ENCODE results near the gene CALML4. TPM values are rescaled to one million over a fixed set of nuclear protein-coding genes. Genes with fewer than 3 reads are reported as not detected.

Gene CALML4
- total RNA-seq, 1 donor from 2014 or later, result 0.91 TPM

DNA sequence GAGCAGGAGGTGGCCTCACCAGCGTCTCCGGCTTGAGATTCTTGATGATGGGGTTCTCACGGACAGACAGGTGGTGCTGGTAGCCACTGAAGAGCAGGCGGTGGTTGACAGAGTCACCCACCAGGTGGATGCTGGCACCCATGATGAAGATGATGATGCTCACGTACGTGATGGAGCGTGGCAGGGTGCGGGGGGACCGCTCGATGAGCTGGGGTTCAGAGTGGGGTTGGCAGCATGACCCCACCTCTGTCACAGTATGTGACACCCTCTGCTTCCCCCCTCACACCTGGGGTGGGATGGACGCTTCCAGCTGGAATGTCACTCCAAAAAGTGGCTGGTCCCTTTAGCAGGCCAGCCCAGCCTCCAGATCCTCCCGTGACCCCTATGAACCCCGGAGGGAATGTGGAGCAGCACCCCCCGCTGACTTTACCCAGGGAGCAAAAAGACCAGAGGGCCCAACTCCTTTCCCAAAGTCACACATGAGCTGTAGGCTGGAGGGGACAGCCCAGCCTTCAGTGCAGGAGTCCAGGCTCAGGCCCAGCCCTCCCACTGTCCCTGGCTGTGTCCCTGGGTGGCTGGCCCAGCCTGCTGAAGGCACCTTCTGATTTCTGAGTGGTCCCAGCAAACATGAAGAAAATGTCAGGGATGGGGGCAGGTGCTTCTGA, 6.7 kb upstream of the CALML4 start:
- DNase-seq (ENCODE audit: low read depth), result no peak
- Histone ChIP-seq H3K36me3 (ENCODE audit: insufficient read depth, low read length) (no peaks in the 10 kb centered on the region), H3K27ac (ENCODE audit: low read depth, low read length) (no peak overlapping the region), H2AFZ (ENCODE audit: low read depth, low read length) (no peak overlapping the region), H3K4me3 (ENCODE audit: insufficient read depth, low read depth, low read length) (no peak overlapping the region), H4K20me1 (ENCODE audit: insufficient read depth, low read length) (peaks cover 37% of the 10 kb centered on the region), H3K4me2 (ENCODE audit: low read length) (no peak overlapping the region), H3K79me2 (ENCODE audit: insufficient read depth, low read length) (peaks cover 13% of the 10 kb centered on the region), H3K4me1 (ENCODE audit: insufficient read depth, low read length) (peaks cover 13% of the 10 kb centered on the region), H3K9ac (ENCODE audit: low read length) (no peak overlapping the region), H3K27me3 (ENCODE audit: insufficient read depth, low read length) (no peaks in the 10 kb centered on the region), H3K9me3 (ENCODE audit: insufficient read depth, low read depth, low read length) (no peaks in the 10 kb centered on the region)
- Mint-ChIP-seq H3K36me3 (ENCODE audit: low read depth, unreplicated experiment) (peaks cover 8% of the 10 kb centered on the region), H3K27ac (ENCODE audit: unreplicated experiment) (no peak overlapping the region), H3K9me3 (ENCODE audit: unreplicated experiment) (no peaks in the 10 kb centered on the region), H3K4me1 (ENCODE audit: low read depth, unreplicated experiment) (peaks cover 3% of the 10 kb centered on the region), H3K4me3 (ENCODE audit: unreplicated experiment) (no peak overlapping the region), H3K27me3 (ENCODE audit: low read depth, unreplicated experiment) (no peaks in the 10 kb centered on the region)
- FAIRE-seq, result no peak
- TF ChIP-seq, protein P1, sequence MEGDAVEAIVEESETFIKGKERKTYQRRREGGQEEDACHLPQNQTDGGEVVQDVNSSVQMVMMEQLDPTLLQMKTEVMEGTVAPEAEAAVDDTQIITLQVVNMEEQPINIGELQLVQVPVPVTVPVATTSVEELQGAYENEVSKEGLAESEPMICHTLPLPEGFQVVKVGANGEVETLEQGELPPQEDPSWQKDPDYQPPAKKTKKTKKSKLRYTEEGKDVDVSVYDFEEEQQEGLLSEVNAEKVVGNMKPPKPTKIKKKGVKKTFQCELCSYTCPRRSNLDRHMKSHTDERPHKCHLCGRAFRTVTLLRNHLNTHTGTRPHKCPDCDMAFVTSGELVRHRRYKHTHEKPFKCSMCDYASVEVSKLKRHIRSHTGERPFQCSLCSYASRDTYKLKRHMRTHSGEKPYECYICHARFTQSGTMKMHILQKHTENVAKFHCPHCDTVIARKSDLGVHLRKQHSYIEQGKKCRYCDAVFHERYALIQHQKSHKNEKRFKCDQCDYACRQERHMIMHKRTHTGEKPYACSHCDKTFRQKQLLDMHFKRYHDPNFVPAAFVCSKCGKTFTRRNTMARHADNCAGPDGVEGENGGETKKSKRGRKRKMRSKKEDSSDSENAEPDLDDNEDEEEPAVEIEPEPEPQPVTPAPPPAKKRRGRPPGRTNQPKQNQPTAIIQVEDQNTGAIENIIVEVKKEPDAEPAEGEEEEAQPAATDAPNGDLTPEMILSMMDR (IDR thresholded peaks at IDR 0.05; ENCODE audit: insufficient read depth, low read depth, low read length), result no peak
- no peak for TF ChIP-seq EZH2 (IDR thresholded peaks at IDR 0.05; ENCODE audit: insufficient read depth, low read length)

- TF ChIP-seq, protein P1 (IDR thresholded peaks at IDR 0.05; ENCODE audit: insufficient read depth, low read depth, low read length), result peak; percentile 56
- no peak for TF ChIP-seq EZH2 (IDR thresholded peaks at IDR 0.05; ENCODE audit: insufficient read depth, low read length)
- Mint-ChIP-seq H3K27me3 (ENCODE audit: low read depth, unreplicated experiment) (no peaks in the 10 kb centered on the region), H3K4me1 (ENCODE audit: low read depth, unreplicated experiment) (peaks cover 3% of the 10 kb centered on the region), H3K36me3 (ENCODE audit: low read depth, unreplicated experiment) (peaks cover 4% of the 10 kb centered on the region), H3K4me3 (ENCODE audit: unreplicated experiment) (no peak overlapping the region), H3K9me3 (ENCODE audit: unreplicated experiment) (no peaks in the 10 kb centered on the region), H3K27ac (ENCODE audit: unreplicated experiment) (no peak overlapping the region)
- no peak for DNase-seq (ENCODE audit: low read depth)
- Histone ChIP-seq H3K4me3 (ENCODE audit: insufficient read depth, low read depth, low read length) (no peak overlapping the region), H3K4me1 (ENCODE audit: insufficient read depth, low read length) (peaks cover 13% of the 10 kb centered on the region), H3K27me3 (ENCODE audit: insufficient read depth, low read length) (no peaks in the 10 kb centered on the region), H3K9ac (ENCODE audit: low read length) (no peak overlapping the region), H3K4me2 (ENCODE audit: low read length) (peak overlapping the region; percentile 59), H3K79me2 (ENCODE audit: insufficient read depth, low read length) (peaks cover 7% of the 10 kb centered on the region), H3K27ac (ENCODE audit: low read depth, low read length) (no peak overlapping the region), H3K36me3 (ENCODE audit: insufficient read depth, low read length) (no peaks in the 10 kb centered on the region), H4K20me1 (ENCODE audit: insufficient read depth, low read length) (peaks cover 37% of the 10 kb centered on the region), H3K9me3 (ENCODE audit: insufficient read depth, low read depth, low read length) (no peaks in the 10 kb centered on the region), H2AFZ (ENCODE audit: low read depth, low read length) (no peak overlapping the region)
- FAIRE-seq, result no peak
These were observed 5.9 kb upstream of the CALML4 start for GRCh38 chr15:68210821-68211655.
